ENCODE data around the gene DUSP6. TPM values are rescaled to one million over a fixed set of nuclear protein-coding genes. Genes with fewer than 3 reads are reported as not detected.

DUSP6 gene
- total and polyA plus RNA-seq, 2 of the 8 experiments (the other 6 are each of a cell fraction or from before 2014, with no cell fraction given): 99.3 to 179 TPM

DNA sequence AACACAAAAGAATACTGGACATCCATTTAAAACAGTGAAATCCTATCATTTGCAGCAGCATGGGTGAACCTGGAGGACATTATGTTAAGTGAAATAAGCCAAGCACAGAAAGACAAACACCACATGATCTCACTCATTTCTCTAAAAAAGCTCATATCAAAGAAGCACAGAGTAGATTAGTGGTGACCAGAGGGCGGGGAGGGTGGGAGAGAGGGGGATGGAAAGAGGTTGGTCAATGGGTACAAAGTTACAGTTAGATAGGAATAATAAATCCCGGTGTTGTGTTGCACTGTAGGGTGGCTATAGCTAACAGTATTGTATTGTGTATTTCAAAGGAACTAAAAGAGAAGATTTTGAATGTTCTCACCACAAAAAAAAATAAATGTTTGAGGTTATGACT is 52.4 kb downstream of the DUSP6 start:
- DNase-seq (ENCODE audit: low read depth in 1 of 2, low spot score in 2 of 2) (no peak), FAIRE-seq (no peak)
- Histone ChIP-seq H4K5ac (ENCODE audit: insufficient read length, low read depth, low read length) (no peak overlapping the region), H3K79me1 (ENCODE audit: low read depth, low read length) (no peaks in the 10 kb centered on the region), H2BK15ac (ENCODE audit: low read length) (no peak overlapping the region), H4K8ac (ENCODE audit: extremely low read depth, insufficient read depth, low read length) (no peak overlapping the region), H3K4me1 (replicated peaks in 1 of 4; ENCODE audit: control insufficient read depth in 3 of 4, insufficient read depth in 4 of 4, low read length in 3 of 4) (no peaks in the 10 kb centered on the region), H2BK20ac (ENCODE audit: low read length) (no peak overlapping the region), H2AK5ac (ENCODE audit: low read depth, low read length) (no peak overlapping the region), H3K9ac (replicated peaks in 1 of 4; ENCODE audit: extremely low read depth in 1 of 4, low read depth in 3 of 4, low read length in 3 of 4) (no peak overlapping the region), H2BK120ac (replicated peaks; ENCODE audit: low read depth, low read length) (no peak overlapping the region), H2AFZ (ENCODE audit: low read length) (no peak overlapping the region), H3K23me2 (ENCODE audit: low read depth, low read length) (no peaks in the 10 kb centered on the region), H3K27me3 (replicated peaks in 1 of 4; ENCODE audit: control insufficient read depth in 3 of 4, extremely low read depth in 1 of 4, insufficient read depth in 3 of 4, low read length in 3 of 4) (no peaks in the 10 kb centered on the region), H3K79me2 (ENCODE audit: control insufficient read depth in 1 of 2, insufficient read depth in 2 of 2, low read length in 2 of 2) (no peaks in the 10 kb centered on the region), H3K27ac (ENCODE audit: low read depth, low read length) (no peak overlapping the region), H2BK5ac (ENCODE audit: low read depth, low read length) (no peak overlapping the region), H3K18ac (ENCODE audit: extremely low read depth, low read length) (no peak overlapping the region), H3K4ac (replicated peaks; ENCODE audit: insufficient read length, low read depth, low read length) (no peak overlapping the region), H3K36me3 (ENCODE audit: control insufficient read depth in 2 of 4, insufficient read depth in 4 of 4, low read length in 3 of 4) (no peaks in the 10 kb centered on the region), H2BK12ac (ENCODE audit: low read depth, low read length) (no peak overlapping the region), H3K9me3 (ENCODE audit: insufficient read depth in 2 of 2, low read depth in 1 of 2, low read length in 1 of 2) (no peaks in the 10 kb centered on the region), H3K4me3 (ENCODE audit: extremely low read depth in 1 of 4, insufficient read depth in 2 of 4, low read depth in 3 of 4, low read length in 4 of 4) (no peak overlapping the region), H3K56ac (replicated peaks; ENCODE audit: insufficient read length, low read depth, low read length) (no peak overlapping the region), H3K14ac (ENCODE audit: insufficient read length) (no peak overlapping the region), H4K91ac (replicated peaks; ENCODE audit: insufficient read length, low read length) (no peak overlapping the region), H3K23ac (ENCODE audit: insufficient read length) (no peak overlapping the region), H3K4me2 (ENCODE audit: insufficient read depth in 1 of 2, low read depth in 2 of 2, low read length in 2 of 2) (no peak overlapping the region), H4K20me1 (replicated peaks in 1 of 2; ENCODE audit: control insufficient read depth in 1 of 2, insufficient read depth in 2 of 2, low read length in 2 of 2) (no peaks in the 10 kb centered on the region)
- 62% methylated on average over 2 of the region's 2 CpGs; no CpG with 5 or more reads in 1 of the 2 experiments for WGBS, 2 experiments (ENCODE audit: extremely low coverage in 1 of 2, insufficient coverage in 1 of 2, insufficient read length in 1 of 2, insufficient replicate concordance in 2 of 2, low coverage in 1 of 2, low lambda C conversion rate in 2 of 2, missing lambda C conversion rate in 1 of 2)
- CTCF ChIA-PET (ENCODE audit: partially characterized antibody): no interaction called here
- POLR2A ChIA-PET (ENCODE audit: partially characterized antibody): no interaction called here
- TF ChIP-seq KDM5A (IDR thresholded peaks at IDR 0.05; ENCODE audit: low read length) (no peak), TEAD4 (IDR thresholded peaks at IDR 0.05; ENCODE audit: low read depth, low read length) (no peak), HDAC2 (IDR thresholded peaks at IDR 0.05; ENCODE audit: borderline replicate concordance in 1 of 2, low read depth in 2 of 2, low read length in 2 of 2) (no peak), SIN3A (conservative IDR thresholded peaks at IDR 0.05 in 1 of 2, IDR thresholded peaks at IDR 0.05 in 1 of 2; ENCODE audit: low read depth in 1 of 2, low read length in 2 of 2) (no peak), RXRA (IDR thresholded peaks at IDR 0.05; ENCODE audit: insufficient read depth, low read depth, low read length) (no peak)
- TF ChIP-seq, protein P1, sequence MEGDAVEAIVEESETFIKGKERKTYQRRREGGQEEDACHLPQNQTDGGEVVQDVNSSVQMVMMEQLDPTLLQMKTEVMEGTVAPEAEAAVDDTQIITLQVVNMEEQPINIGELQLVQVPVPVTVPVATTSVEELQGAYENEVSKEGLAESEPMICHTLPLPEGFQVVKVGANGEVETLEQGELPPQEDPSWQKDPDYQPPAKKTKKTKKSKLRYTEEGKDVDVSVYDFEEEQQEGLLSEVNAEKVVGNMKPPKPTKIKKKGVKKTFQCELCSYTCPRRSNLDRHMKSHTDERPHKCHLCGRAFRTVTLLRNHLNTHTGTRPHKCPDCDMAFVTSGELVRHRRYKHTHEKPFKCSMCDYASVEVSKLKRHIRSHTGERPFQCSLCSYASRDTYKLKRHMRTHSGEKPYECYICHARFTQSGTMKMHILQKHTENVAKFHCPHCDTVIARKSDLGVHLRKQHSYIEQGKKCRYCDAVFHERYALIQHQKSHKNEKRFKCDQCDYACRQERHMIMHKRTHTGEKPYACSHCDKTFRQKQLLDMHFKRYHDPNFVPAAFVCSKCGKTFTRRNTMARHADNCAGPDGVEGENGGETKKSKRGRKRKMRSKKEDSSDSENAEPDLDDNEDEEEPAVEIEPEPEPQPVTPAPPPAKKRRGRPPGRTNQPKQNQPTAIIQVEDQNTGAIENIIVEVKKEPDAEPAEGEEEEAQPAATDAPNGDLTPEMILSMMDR (IDR thresholded peaks at IDR 0.05; ENCODE audit: control extremely low read depth in 1 of 3, insufficient read depth in 1 of 3, low read depth in 1 of 3, low read length in 3 of 3): no peak
